Spleen (tissue), 7 donors: ENCODE results near the gene TMEM273.

Experiments used
- CTCF ChIP-seq, 11 experiments: fragments of 200-600 bp in 7 of 11; fragments of 450-650 bp in 4 of 11; sonication (generic) in 4 of 11; IDR thresholded peaks in 8 of 11; conservative IDR thresholded peaks in 3 of 11; 1 replicate in 7 of 11; 2 replicates in 4 of 11; pipeline versions ENCODE4 v1.4.0 to v1.8.0; 2016 to 2021; ENCODE audit warnings: antibody characterized with exemption in 11 of 11, inconsistent platforms in 4 of 11, mild to moderate bottlenecking in 1 of 11
- POLR2A ChIP-seq, 3 donors: fragments of 450-650 bp; IDR thresholded peaks; one replicate each; pipeline ENCODE4 v1.5.1; 2017; ENCODE audit warnings: antibody characterized with exemption in 3 of 3, mild to moderate bottlenecking in 1 of 3
- donor health status: DM: no; HTN: no; CAD: no; lungs with moderate emphysema.
- donor health status: DM: no; HTN: no; CAD: no.
- donor health status: DM: no; HTN: no; CAD: no.

- no peak for TF ChIP-seq POLR2A (IDR thresholded peaks at IDR 0.05)
- TF ChIP-seq CTCF (IDR thresholded peaks at IDR 0.05 in 8 of 11, conservative IDR thresholded peaks at IDR 0.05 in 3 of 11): no peak
These were observed 36.2 kb downstream of the TMEM273 start for GRCh38 chr10:49152037-49152436.
